T-helper 9 cell (primary cell): ENCODE results near the gene ABCC3.
"Not testable (repeated sequence)": the region's sequence is repeated elsewhere in the genome, so short reads cannot be mapped to it uniquely, and the experiment has no call there.

Source experiments
- DNase-seq: peaks from one replicate; pipeline ENCODE4 v3.0.0-alpha.2; 2020

The ABCC3 gene

DNA sequence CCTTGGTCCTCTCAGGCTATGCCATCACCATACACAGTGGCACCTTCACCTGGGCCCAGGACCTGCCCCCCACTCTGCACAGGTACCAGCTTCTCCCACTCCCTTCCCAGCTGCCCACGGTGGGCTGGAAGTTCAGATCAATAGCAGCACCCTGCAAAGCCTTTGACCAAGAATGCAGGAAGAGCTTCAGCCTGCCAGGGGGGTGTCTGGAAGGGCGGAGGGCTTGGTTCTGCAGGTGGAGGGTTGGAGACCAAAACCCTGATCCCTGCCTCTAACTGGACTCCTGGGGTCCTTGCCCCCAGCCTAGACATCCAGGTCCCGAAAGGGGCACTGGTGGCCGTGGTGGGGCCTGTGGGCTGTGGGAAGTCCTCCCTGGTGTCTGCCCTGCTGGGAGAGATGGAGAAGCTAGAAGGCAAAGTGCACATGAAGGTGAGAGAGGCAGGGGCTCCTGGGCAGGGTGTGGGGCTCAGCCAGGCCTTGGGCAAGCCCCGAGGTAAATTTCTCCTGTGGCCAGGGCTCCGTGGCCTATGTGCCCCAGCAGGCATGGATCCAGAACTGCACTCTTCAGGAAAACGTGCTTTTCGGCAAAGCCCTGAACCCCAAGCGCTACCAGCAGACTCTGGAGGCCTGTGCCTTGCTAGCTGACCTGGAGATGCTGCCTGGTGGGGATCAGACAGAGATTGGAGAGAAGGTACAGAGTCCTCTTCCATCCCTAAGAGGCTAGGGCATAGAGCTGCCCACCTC, 34.3 kb downstream of the ABCC3 start:
- DNase-seq = no peak

DNA sequence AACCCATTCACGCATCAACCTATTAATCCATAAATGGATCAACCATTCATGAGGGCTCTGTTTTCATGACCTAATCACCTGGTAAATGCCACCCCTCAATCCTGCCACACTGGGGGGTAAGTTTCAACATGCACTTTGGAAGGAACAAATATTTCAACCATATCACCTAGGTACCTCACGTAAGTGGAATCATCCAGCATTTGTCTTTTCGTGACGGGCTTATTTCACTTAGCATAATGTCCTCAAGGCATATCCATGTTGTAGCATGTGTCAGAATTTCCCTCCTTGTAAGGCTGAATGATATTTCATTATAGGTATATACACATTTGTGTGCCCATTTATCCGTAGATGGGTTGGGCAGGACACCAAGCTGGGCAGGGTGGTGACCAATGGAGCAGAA, 37.4 kb downstream of the ABCC3 start:
- no peak for DNase-seq

DNA sequence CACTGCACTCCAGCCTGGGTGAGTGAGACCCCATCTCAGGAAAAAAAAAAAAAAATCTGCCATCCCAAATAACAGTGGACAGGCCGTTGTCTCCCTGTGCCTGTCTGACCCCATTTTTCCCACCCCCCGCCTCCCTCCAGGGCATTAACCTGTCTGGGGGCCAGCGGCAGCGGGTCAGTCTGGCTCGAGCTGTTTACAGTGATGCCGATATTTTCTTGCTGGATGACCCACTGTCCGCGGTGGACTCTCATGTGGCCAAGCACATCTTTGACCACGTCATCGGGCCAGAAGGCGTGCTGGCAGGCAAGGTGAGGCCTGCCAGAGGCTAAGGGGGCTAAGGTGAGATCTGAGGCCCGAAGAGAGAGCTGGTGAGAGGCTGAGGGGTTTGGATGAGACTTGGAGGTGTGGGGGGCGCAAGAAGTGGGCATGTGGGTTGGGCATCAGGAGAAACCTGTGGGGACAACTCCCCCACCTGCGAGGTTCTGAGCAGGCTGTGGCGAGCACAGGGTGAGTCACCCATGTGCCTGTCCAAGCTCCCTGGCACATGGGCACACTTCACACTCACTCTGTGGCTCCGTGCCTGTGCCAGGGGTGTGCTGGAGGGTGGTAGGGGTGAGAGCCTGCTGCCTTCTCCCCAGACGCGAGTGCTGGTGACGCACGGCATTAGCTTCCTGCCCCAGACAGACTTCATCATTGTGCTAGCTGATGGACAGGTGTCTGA, 38.3 kb downstream of the ABCC3 start:
- no peak for DNase-seq

DNA sequence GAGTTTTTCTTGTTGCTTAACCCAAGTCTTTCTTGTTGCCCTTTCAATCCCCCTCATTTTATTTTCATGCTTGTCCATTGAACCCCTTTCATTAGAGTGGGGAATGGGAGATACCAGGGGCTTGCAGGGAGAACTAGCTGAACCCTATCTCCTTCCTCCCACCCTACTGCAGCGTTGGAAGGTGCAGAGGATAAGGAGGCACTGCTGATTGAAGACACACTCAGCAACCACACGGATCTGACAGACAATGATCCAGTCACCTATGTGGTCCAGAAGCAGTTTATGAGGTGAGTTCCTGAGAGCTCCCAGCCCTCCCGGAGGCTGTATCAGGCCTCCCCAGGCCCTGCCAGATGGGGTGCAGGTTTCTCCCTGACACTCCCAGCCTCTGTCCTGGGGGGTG, 40.5 kb downstream of the ABCC3 start:
- no peak for DNase-seq

DNA sequence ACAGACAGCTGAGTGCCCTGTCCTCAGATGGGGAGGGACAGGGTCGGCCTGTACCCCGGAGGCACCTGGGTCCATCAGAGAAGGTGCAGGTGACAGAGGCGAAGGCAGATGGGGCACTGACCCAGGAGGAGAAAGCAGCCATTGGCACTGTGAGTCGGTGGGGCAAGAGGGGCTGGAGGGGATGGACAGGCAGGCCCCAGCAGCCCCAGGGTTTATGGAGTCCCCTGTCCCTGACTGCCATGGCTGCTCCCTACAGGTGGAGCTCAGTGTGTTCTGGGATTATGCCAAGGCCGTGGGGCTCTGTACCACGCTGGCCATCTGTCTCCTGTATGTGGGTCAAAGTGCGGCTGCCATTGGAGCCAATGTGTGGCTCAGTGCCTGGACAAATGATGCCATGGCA, 40.9 kb downstream of the ABCC3 start:
- no peak for DNase-seq

DNA sequence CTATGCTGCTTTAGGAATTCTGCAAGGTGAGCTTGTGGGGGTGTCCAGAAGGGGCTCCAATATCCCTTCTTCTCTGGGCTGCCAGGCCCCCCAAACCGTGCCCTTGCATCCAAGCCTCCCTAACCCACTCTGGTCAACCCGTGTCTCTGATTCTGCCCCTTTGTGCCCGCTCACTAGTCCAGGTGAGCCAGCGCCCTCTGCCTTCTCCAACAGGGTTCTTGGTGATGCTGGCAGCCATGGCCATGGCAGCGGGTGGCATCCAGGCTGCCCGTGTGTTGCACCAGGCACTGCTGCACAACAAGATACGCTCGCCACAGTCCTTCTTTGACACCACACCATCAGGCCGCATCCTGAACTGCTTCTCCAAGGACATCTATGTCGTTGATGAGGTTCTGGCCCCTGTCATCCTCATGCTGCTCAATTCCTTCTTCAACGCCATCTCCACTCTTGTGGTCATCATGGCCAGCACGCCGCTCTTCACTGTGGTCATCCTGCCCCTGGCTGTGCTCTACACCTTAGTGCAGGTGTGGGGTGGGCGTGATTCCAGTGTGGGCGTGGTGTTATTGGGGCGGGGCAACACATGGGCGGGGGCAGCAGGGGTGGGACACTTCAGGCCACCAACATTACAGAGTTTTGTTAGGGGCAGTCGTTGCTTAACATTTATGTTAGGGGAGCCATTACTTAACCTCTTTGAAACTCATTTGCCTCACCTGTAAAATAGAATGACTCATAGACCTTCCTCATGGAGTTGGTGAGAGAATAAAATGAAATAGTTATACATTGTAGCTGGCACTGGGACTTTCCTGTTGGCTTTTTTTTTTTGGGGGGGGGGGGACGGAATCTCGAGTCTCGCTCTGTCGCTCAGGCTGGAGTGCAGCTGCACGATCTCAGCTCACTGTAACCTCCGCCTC, 41.6 kb downstream of the ABCC3 start:
- no peak for DNase-seq

DNA sequence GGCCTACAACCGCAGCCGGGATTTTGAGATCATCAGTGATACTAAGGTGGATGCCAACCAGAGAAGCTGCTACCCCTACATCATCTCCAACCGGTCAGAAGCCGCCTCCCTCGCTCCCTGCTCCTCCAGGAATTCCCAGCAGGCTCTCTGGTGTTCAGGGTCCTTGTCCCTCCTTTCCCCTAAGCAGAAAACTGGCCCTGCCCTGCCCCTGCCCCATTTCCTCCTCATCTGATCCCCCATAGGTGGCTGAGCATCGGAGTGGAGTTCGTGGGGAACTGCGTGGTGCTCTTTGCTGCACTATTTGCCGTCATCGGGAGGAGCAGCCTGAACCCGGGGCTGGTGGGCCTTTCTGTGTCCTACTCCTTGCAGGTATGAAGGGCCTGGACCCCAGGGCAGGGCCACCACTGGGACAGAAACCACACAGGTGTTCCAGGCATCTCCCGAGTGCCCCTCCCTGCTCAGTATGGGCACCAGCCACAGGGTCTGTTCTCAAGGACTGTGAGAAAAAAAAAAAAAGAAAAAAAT, 43.2 kb downstream of the ABCC3 start:
- DNase-seq = no peak

DNA sequence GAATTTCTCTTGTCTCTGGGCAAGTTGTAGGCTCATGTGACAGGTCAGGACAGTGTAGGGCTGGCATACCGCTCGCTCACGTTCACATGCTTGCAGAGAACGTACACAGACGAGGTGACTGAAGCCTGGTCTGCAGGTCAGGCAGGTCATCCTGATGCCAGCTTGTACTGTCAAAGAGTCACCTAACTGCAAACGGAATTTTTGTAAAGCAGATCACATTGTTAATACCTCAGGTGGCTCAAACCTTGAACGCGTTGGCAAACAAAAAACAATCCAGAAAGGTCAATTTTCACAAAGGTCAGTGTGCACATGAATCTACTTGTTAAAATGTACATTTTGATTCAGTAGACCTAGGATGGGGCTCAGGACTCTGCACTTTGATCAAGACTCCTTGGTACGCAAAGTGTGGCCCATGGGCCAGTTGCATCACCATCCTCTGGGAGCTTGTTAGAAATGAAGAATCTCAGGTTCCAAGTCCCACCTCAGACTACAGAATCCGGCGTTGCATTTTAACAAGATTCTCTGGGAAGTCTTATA, 44.4 kb downstream of the ABCC3 start:
- DNase-seq = no peak

DNA sequence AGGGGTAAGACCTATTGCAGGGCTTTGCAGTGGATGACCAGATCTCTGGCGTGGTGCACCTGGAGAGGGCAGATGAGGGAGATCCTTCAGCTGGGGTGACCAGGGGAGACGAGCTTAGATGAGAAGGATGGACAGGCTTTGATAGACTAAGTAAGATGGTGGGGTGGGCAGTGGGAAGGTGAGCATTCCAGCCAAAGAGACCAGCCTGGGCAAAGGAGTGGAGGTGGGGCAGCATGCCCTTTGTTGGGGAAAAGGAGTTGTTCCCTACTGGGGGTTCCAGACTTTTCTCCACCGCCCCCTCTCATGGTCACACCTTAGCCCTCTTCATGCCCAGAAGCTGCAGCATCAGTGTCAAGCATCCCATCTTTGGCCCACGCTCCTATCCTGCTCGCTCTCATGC, 45.4 kb downstream of the ABCC3 start:
- no peak for DNase-seq

DNA sequence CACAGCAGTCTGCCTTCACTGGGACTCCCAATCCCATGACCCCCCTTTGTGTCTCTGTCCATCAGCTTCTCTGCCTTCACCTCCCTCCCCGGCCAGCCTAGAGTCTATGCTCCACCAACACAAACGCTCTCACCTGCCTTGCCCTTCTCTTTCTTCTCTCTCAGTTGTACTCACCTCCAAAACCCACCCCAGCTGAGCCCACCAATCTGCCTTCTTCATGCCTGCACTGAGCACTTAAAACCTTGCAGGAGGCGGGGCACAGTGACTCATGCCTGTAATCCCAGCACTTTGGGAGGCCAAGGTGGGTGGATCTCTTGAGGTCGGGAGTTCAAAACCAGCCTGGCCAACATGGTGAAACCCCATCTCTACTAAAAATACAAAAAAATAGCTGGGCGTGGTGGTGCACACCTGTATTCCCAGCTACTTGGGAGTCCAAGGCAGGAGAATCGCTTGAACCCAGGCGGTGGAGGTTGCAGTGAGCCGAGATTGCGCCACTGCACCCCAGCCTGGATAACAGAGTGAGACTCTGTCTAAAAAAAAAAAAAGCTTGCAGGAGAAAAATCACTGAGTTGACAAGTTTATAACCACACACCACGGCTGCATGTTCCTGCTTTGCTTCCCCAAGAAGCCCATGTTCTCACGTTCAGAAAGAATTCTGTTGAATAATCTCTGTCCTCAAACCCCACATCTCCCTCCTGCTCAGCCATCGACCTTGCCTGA, 46.0 kb downstream of the ABCC3 start:
- not testable (repeated sequence) for DNase-seq

DNA sequence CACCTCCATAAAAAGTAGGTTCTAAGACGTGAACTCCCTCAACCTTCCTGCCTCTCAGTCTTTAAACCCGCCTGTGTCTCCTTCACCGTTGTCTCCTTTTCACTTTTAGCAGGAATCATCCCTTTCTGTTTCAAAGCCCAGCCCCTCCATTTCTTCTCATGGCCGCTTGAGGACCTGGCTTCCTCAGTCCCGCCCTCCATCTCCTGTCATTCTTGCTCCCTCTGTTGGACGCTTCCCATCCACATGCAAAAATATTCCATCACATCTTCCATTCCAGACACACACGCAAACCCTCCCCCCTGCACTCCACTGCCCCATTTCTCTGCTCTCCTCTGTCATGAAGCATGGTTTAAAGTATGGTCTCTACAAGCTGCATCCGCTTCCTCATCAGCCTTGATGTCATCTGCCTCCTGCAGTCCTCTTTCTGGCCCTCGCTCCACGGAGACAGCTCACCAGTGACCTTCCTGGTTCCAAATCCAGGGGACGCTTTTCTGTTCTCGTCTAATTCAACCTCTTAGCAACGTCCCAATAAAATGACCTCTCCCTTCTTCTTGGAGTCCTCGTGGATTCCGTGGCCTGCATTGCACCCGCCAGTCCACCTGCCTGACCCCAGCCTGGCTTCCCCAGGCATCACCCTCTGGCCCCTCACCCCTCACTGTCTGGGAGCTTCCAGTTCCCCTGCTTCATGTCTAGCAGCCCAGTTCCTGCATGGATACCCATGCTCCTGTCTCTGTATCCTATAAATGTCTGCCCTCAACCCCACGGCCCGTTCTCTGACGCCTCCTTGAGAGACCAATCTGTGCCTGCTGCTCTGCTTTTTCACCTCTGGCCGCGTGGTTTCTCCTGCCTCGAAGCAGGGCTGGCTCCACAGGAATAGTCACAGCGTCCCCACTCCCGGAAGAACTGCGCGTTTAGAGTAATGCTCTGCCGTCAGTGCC, 46.9 kb downstream of the ABCC3 start:
- no peak for DNase-seq

DNA sequence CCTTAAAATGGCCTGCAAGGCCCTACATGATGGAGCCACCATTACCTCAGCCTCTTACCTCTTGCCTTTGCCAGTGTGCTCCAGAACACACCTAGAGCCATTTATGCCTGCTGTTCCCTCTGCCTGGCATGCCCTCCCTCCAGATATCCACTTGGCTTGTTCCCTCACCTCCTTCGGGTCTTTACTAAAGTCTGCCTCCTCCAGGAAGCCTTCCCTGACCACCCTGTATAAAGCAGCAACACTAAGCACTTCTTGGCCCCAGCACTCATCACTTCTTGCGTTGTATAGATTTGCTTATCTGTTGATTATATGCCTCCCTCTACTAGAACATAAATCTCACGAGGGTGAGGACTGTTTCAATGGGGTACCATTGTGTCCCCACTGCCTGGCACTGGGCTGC, 47.8 kb downstream of the ABCC3 start:
- no peak for DNase-seq

DNA sequence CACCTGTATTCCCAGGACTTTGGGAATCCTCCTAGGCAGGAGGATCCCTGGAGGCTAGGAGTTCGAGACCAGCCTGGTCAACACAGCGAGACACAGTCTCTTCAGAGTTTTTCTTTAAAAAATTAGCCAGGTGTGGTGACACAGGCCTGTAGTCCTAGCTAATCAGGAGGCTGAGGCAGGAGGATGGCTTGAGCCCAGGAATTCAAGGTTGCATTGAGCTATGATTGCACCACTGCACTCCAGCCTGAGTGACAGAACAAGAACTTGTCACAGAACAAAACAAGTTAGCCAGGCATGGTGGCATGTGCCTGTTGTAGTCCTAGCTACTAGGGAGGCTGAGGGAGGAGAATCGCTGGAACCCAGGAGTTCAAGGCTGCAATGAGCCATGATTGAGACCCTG, 48.3 kb downstream of the ABCC3 start:
- no peak for DNase-seq

DNA sequence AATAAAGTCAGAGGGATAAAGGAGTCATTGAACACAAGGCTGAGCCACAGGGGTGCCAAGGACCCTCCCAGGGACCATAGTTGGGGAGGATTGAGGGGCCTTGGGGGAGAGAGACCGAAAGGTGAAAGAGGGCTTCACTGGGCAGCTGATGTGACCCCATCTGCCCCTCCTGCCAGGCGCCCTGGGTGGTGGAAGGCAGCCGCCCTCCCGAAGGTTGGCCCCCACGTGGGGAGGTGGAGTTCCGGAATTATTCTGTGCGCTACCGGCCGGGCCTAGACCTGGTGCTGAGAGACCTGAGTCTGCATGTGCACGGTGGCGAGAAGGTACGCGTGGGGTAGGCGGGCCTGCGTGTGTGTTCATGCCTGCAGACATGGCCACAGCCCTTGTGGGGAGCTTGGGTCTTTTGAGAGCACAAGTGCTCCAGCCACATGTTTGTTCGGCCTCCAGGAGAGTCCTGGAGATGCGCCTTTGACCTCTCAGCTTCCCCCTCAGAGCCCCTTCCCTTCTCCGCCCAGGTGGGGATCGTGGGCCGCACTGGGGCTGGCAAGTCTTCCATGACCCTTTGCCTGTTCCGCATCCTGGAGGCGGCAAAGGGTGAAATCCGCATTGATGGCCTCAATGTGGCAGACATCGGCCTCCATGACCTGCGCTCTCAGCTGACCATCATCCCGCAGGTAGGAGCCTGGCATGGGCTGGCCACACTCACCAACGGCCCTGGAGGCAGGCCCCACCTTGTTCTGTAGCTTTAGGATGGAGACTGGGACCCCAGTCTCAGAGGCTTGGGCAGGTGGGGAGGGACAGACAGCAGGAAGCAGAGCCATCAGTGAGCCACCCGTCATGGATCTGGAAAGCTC, 49.0 kb downstream of the ABCC3 start:
- no peak for DNase-seq

DNA sequence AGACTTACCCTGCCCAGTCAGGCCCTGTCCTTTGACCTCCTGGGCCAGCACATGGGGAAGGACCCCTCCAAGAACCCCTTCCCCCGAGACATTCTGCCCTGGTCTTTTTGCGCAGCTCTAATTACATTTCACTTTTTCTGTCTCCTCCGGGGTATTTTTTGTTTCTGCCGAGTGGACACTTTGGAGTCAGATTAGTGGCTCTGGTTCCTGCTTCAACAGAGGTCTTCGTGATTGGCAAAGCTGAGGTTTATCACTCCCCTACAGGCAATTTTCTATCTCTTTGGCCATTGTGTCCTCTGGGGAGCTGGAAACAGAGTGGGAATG, 49.6 kb downstream of the ABCC3 start:
- no peak for DNase-seq

DNA sequence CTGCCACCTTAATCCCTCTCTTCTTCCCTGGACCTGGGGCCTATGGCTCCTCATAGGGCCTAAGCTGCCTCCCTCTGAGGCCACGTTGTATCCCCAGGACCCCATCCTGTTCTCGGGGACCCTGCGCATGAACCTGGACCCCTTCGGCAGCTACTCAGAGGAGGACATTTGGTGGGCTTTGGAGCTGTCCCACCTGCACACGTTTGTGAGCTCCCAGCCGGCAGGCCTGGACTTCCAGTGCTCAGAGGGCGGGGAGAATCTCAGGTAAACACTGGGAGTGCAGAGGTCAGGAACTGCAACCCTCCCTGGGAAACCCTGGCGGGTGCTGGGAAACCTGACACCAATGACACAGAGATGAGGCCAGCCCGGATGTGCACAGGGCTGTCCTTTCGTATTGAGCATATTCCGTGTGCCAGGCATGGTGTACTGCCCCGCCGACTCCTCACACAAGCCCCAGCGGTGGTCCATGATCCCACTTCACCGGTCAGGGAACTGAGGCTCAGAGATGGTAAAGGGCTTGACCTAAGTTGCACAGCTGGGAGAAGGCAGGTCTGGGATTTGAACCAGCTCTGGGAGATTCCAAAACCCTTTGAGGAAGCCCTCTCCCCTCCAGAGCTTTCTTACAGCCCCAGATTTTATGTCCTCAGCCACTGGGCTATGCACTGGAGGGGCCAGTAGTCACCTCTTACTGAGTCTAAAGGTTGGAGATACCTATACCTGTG, 50.1 kb downstream of the ABCC3 start:
- DNase-seq = no peak

DNA sequence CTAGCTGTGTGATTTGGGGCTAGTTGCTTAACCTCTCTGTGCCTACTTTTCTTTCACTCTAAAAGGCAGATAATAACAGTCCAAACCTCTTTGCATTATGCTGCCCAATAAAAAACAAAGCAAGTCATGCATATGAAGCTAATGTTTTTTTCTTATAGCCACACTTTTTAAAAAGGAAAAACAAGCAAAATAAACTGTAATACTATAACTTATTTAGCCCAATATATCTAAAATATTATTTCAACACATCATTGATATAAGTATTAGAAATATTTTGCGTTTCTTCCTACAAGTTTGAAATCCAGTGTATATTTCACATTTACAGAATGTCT, 50.6 kb downstream of the ABCC3 start:
- no peak for DNase-seq

DNA sequence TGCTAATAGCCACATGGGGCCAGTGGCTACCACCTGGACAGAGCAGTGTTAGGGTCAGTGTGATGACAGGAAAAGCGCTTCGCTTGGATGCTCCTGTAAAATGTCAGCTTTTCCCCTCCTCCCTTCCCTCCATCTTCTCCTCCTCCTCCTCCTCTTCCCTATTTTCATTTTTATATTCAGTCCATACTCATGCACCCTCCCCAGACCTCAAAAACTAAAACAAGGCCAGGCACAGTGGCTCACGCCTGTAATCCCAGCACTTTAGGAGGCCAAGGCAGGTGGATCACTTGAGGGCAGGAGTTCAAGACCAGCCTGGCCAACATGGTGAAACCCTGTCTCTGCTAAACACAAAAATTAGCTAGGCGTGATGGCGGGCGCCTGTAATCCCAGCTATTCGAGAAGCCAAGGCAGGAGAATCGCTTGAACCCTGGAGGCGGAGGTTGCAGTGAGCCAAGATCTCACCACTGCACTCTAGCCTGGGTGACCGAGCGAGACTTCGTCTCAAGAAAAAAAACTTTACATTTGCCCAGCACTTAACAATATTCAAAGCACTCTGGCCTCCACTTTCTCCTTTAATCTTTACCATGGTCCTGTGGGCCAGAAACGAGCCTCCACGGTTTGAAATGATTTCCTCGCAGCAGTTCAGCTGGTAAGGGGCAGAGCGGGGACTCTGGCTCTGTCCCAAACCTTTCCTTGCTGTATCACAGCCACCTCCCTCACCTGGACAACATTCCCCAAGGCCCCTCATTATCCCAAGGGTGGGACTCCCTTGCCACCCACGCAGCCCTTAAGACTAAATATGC, 51.2 kb downstream of the ABCC3 start:
- DNase-seq = no peak
